Duodenal mucosa (tissue), 2 donors: ENCODE measurements around the gene ADK.

ENCODE experiments used
- H3K27ac ChIP-seq: one replicate; pipeline ENCODE4 v1.7.0; 2013; ENCODE audit warnings: low read depth, low read length
- H3K27me3 ChIP-seq, 2 donors: one replicate each; pipeline ENCODE4 v1.7.0; 2013; ENCODE audit warnings: low read length in 2 of 2, control low read depth in 1 of 2; ENCODE audit not compliant: insufficient read depth in 2 of 2, control insufficient read depth in 1 of 2
- H3K36me3 ChIP-seq, 2 donors: one replicate each; pipeline ENCODE4 v1.7.0; 2013; ENCODE audit warnings: low read length in 2 of 2, control low read depth in 1 of 2; ENCODE audit not compliant: insufficient read depth in 2 of 2, control insufficient read depth in 1 of 2
- H3K4me1 ChIP-seq, 2 donors: one replicate each; pipeline ENCODE4 v1.7.0; 2013; ENCODE audit warnings: low read length in 2 of 2, control low read depth in 1 of 2; ENCODE audit not compliant: insufficient read depth in 2 of 2, control insufficient read depth in 1 of 2
- H3K4me3 ChIP-seq, 2 donors: one replicate each; pipeline ENCODE4 v1.7.0; 2013; ENCODE audit warnings: low read length in 2 of 2, low read depth in 1 of 2
- H3K9ac ChIP-seq, 2 donors: one replicate each; pipeline ENCODE4 v1.7.0; 2013; ENCODE audit warnings: low read length in 2 of 2, low read depth in 1 of 2
- H3K9me3 ChIP-seq, 2 donors: one replicate each; pipeline ENCODE4 v1.7.0; 2013; ENCODE audit warnings: low read length in 2 of 2, control low read depth in 1 of 2; ENCODE audit not compliant: control insufficient read depth in 1 of 2

The ADK gene

DNA sequence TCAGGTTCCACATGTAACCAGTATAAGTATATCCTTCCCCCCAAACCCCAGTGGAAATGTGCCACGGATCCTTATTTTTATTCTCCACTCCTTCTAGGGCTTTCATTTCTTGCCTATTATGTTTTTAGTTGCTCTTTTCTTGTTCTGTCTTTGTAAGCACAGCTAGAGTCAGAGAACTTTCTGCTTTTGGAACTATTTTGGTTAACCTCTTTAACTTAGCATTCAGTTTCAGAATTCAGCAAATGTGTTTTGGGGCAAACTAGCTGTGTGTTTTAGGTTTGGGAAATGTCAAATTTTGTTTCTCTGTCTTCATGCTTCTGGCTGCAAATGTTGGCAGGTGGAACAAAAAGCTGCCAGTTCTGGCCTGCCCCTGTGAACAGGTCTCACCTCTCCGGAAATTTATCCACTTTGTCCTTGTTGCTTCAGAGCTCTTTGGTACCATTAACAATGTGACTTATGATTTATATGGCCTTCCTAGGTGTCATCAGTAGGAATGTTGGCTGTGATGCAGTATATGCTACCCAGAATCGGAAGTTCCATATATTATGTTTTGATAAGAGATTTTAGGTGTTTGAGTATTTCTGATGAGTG, 156.1 kb downstream of the ADK start:
- no peak overlapping the region for H3K27ac ChIP-seq
- no peaks in the 10 kb centered on the region for H3K36me3 ChIP-seq
- H3K4me1 ChIP-seq, result no peaks in the 10 kb centered on the region
- no peaks in the 10 kb centered on the region for H3K27me3 ChIP-seq
- H3K9ac ChIP-seq, result no peak overlapping the region
- no peak overlapping the region for H3K4me3 ChIP-seq
- H3K9me3 ChIP-seq, result no peaks in the 10 kb centered on the region

DNA sequence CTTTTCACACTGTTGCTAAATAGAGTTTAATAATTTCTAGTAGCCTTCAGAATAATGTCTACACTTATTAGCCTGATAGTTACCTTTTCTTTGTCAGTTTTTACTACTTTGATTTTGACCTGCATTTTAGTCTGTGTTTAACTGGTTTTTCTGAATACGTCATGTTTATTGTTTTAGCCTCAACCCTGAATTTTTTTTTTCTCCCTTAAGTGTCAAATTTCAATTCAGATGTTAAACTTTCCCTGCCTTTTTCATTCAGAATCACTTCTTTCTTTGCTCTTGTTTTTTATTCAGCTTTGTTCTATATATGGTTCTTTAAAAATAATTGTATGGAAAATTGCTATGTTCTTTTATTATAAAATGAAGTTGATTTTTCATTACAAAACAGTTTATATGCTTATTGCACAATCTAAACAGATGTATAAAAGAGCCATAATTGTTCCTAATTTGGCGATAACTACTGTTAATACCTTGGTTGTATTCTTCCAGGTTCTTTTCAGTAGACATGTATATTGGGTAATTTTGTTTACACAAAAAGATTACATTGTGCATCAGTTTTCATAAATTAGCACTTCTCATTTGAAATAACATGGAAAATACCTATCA, 159.7 kb downstream of the ADK start:
- no peaks in the 10 kb centered on the region for H3K4me1 ChIP-seq
- H3K27ac ChIP-seq, result no peak overlapping the region
- H3K9me3 ChIP-seq, result no peaks in the 10 kb centered on the region
- H3K27me3 ChIP-seq, result no peaks in the 10 kb centered on the region
- H3K36me3 ChIP-seq, result no peaks in the 10 kb centered on the region
- no peak overlapping the region for H3K9ac ChIP-seq
- no peak overlapping the region for H3K4me3 ChIP-seq

DNA sequence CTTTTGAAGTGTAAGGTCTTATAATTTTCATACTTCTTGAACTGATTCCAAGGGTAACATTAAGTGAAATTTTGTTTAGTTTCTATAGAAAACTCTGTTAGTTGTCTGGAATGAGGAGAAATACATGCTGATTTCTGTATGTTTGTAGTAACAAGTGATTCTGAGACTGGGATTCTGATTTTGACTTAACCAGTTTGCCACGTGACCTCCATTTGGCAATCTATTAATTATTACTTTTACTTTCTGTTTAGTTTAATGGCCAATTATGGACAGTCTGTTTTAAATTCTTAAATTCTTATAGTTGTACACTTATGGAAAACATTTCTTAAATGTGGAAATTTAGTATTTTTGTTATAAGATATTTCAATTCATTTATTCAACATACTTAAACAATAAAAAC, 163.1 kb downstream of the ADK start:
- Histone ChIP-seq H3K36me3 (no peaks in the 10 kb centered on the region), H3K27me3 (no peaks in the 10 kb centered on the region), H3K27ac (no peak overlapping the region), H3K9me3 (no peaks in the 10 kb centered on the region), H3K9ac (no peak overlapping the region), H3K4me3 (peak overlapping the region in 1 of 2 donors; percentile 41), H3K4me1 (no peaks in the 10 kb centered on the region)

DNA sequence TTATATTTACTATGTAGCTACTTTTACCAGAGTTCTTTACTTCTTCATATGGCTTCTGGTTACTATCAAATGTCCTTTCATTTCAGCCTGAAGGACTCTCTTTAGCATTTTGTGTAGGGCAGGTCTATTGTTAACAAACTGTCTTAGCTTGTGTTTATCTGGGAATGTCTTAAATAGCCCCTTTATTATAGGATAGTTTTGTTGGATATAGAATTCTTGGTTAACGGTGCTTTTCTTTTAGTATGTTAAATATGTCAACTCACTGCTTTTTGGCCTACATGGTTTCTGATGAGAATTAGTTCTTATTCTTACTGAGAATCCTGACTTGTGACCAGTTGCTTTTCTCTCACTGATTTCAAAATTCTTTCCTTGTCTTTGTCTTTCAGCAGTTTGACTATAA, 169.0 kb downstream of the ADK start:
- Histone ChIP-seq H3K4me1 (no peaks in the 10 kb centered on the region), H3K4me3 (no peak overlapping the region)

DNA sequence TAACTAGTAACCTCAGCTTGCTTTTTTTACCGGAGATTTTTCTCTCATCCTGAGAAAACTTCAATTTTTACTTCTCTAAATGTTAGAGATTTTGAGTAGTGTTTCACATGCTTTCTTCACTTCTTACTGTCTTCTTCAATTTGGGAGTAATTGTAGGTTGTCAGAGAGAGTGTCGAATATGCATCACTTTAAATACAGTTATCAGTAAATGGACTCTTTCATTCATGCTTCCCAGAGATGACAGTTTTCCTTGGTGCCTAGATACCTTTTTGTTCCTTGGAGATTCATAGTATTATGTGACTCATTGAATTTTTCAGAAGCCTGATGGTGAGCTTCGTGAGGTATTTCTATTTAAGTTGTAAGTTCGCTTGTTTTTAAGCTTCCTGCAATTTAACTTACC, 169.7 kb downstream of the ADK start:
- H3K27me3 ChIP-seq, result no peaks in the 10 kb centered on the region

More for the DNA sequence above, 169.0 kb downstream of the ADK start:
- Histone ChIP-seq H3K9ac (no peak overlapping the region), H3K36me3 (no peaks in the 10 kb centered on the region), H3K27ac (no peak overlapping the region), H3K27me3 (no peaks in the 10 kb centered on the region), H3K9me3 (peaks cover 3 to 5% of the 10 kb centered on the region in 2 donors)

DNA sequence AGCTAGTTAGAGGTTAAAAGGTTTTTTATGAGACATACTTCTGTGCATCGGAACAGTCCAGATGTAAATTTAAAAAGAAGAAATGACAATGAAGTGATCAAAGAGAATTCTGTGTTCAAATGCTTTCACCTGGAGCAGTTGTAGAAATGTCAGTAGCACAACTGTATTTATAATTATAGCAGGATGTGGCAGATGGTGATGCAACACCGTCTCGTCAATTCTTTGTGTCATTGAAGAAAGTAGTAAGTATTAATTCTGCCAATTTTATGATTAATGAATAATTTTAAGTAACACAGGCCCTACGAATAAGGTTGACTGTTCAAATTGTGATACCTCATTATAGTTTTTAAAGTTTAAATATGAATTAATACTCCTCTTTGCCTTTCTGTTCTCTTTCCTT, 171.1 kb downstream of the ADK start:
- Histone ChIP-seq H3K27me3 (no peaks in the 10 kb centered on the region), H3K36me3 (no peaks in the 10 kb centered on the region), H3K9ac (no peak overlapping the region), H3K9me3 (peaks cover 3 to 5% of the 10 kb centered on the region in 2 donors), H3K27ac (no peak overlapping the region), H3K4me3 (no peak overlapping the region), H3K4me1 (no peaks in the 10 kb centered on the region)

More for the DNA sequence above, 169.7 kb downstream of the ADK start:
- no peak overlapping the region for H3K27ac ChIP-seq
- H3K4me3 ChIP-seq, result no peak overlapping the region
- H3K9me3 ChIP-seq, result peaks cover 3 to 5% of the 10 kb centered on the region in 2 donors
- no peaks in the 10 kb centered on the region for H3K36me3 ChIP-seq
- H3K4me1 ChIP-seq, result no peaks in the 10 kb centered on the region
- H3K9ac ChIP-seq, result no peak overlapping the region

DNA sequence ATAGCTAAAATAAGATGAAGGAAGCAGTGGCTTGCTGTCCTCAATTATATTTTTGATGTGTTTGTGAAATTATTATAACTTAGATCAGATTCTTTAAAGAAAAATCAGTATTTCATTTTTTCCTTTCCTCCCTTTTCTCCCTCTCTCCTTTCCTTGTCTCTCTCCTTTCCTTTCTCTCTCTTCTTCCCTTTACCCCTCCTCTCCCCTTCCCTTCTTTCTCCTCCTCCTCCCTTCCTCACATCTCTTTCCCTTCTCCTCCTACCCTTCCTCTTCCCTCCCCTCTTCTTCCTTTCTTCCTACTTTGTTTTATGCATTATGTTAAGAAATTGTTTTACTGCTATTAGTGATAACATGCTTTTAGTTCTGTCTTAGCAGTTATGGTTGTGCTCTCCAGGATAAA, 171.5 kb downstream of the ADK start:
- H3K9me3 ChIP-seq, result peaks cover 3 to 5% of the 10 kb centered on the region in 2 donors
- no peak overlapping the region for H3K27ac ChIP-seq
- H3K36me3 ChIP-seq, result no peaks in the 10 kb centered on the region
- H3K9ac ChIP-seq, result no peak overlapping the region
- no peaks in the 10 kb centered on the region for H3K27me3 ChIP-seq
- H3K4me1 ChIP-seq, result no peaks in the 10 kb centered on the region
- H3K4me3 ChIP-seq, result no peak overlapping the region

DNA sequence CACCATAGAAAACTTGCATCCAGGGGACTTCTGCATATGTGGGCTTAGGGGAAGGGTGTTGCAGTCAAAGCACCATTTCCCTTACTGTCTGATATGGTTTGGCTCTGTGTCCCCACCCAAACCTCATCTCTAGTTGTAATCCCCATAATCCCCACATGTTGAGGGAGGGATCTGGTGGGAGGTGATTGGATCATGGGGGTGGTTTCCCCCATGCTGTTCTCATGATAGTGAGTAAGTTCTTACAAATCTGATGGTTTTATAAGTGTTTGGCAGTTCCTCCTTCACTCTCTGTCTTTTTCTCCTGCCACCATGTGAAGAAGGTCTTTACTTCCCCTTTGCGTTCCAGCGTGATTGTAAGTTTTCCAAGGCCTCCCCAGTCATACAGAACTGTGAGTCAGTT, 177.4 kb downstream of the ADK start:
- no peaks in the 10 kb centered on the region for H3K9me3 ChIP-seq

DNA sequence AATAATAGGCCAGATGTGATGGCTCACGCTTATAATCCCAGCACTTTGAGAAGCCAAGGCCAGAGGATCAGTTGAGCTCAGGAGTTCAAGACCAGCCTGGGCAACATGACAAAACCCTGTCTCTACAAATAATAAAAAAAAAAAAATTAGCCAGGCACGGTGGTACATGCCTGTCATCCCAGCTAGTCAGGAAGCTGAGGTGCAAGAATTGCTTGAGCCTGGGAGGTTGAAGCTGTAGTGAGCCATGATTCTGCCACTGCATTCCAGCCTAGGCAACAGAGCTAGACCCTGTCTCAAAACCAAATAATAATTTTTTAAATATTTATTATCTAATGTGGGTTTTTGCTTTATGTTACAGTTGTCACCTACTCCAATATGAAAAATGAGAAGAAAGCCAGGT, 178.9 kb downstream of the ADK start:
- Histone ChIP-seq H3K27me3 (no peaks in the 10 kb centered on the region), H3K9me3 (no peaks in the 10 kb centered on the region), H3K27ac (no peak overlapping the region), H3K4me3 (no peak overlapping the region), H3K9ac (no peak overlapping the region), H3K4me1 (no peaks in the 10 kb centered on the region), H3K36me3 (peaks cover 0 to 3% of the 10 kb centered on the region in 2 donors)

More for the DNA sequence above, 177.4 kb downstream of the ADK start:
- Histone ChIP-seq H3K36me3 (no peaks in the 10 kb centered on the region), H3K27me3 (no peaks in the 10 kb centered on the region), H3K27ac (no peak overlapping the region), H3K4me3 (no peak overlapping the region), H3K4me1 (no peaks in the 10 kb centered on the region), H3K9ac (no peak overlapping the region)

DNA sequence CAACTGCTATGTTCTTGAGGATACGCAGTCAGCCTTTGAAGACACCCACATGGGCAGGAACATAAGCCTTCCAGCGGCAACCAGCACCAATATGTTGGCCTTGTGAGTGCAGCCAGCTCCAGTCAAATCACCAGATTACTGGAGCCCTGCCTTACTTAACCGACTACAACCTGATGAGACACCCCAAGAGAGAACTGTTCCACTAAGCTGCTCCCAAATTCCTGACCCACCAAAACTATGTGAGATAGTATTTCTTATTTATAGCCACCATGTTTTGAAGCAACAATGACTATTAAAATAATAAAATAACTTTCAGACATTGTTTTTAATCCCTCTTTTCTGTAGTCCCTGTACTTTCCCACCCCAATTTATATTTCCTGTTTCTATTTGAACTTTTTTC, 179.6 kb downstream of the ADK start:
- H3K9ac ChIP-seq, result no peak overlapping the region

More for the DNA sequence above, 179.6 kb downstream of the ADK start:
- no peak overlapping the region for H3K4me3 ChIP-seq
- no peaks in the 10 kb centered on the region for H3K9me3 ChIP-seq
- H3K27me3 ChIP-seq, result no peaks in the 10 kb centered on the region
- peaks cover 0 to 3% of the 10 kb centered on the region in 2 donors for H3K36me3 ChIP-seq
- no peaks in the 10 kb centered on the region for H3K4me1 ChIP-seq
- H3K27ac ChIP-seq, result no peak overlapping the region
